Spleen (tissue), 7 donors: Measurements from ENCODE around the gene CDH13.

Experiments used
- CTCF ChIP-seq, 11 experiments: fragments of 200-600 bp in 7 of 11; fragments of 450-650 bp in 4 of 11; sonication (generic) in 4 of 11; IDR thresholded peaks in 8 of 11; conservative IDR thresholded peaks in 3 of 11; 1 replicate in 7 of 11; 2 replicates in 4 of 11; pipeline versions ENCODE4 v1.4.0 to v1.8.0; 2016 to 2021; ENCODE audit warnings: antibody characterized with exemption in 11 of 11, inconsistent platforms in 4 of 11, mild to moderate bottlenecking in 1 of 11
- POLR2A ChIP-seq, 3 donors: fragments of 450-650 bp; IDR thresholded peaks; one replicate each; pipeline ENCODE4 v1.5.1; 2017; ENCODE audit warnings: antibody characterized with exemption in 3 of 3, mild to moderate bottlenecking in 1 of 3
- POLR2AphosphoS5 ChIP-seq, 3 donors: sonication (generic); formaldehyde crosslinking; IDR thresholded peaks; one replicate each; pipeline ENCODE4 v1.5.1; 2017; ENCODE audit warnings: antibody characterized with exemption in 3 of 3
- donor health status: DM: no; HTN: no; CAD: no; lungs with moderate emphysema.
- donor health status: DM: no; HTN: no; CAD: no.
- donor health status: DM: no; HTN: no; CAD: no.

DNA sequence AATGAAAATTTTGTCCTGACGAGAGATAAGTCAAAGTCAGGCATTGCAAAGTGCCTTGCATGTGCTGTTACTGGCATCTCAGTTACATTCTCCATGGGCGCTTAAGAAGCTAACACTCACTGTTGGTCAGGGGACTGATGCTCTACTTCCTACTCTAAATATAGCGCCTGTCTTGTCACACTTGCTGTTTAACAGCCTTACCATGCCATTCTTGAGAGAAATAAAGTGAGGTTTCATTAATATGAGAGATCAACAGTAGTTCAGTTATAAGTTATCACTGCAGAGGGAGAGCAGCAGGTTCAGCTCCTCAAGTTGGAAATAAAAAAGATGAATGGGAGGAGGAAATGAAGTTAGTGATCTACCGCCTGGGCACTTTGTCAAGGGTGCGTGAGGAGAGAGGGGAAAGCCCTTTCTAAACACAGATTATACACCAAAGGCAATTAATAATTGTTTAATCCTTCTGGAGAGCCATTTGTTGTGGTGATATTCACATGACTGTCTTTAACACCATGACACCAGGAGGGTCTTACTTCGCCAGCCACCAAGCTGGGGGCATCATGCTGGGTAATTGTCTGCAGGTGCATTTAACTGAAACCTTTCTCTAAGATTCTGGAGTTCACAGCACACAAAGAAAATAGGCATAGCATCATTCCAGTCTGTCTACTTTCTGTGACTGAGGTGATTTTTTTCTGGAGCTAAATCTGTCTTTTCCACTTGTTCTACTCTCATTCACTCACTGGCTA lies 612.4 kb downstream of the CDH13 start:
- TF ChIP-seq CTCF (IDR thresholded peaks at IDR 0.05 in 8 of 11, conservative IDR thresholded peaks at IDR 0.05 in 3 of 11) (no peak), POLR2A (IDR thresholded peaks at IDR 0.05) (no peak), POLR2AphosphoS5 (IDR thresholded peaks at IDR 0.05) (no peak)
